GM18498 (cell line): Measurements from ENCODE around the gene ROBO1.
"Not testable (repeated sequence)": the region's sequence is repeated elsewhere in the genome, so short reads cannot be mapped to it uniquely, and the experiment has no call there.

ENCODE experiments used
- ATAC-seq: cut with Tn5 transposase; IDR thresholded peaks from one replicate; pipeline ENCODE4 v1.9.1; 2021; ENCODE audit warnings: mild to moderate bottlenecking, moderate library complexity; ENCODE audit not compliant: unreplicated experiment

The ROBO1 gene

GRCh38 chr3:79325833-79326383 is 441.9 kb downstream of the ROBO1 start:
- not testable (repeated sequence) for ATAC-seq

GRCh38 chr3:79317551-79318518 is 450.0 kb downstream of the ROBO1 start:
- no peak for ATAC-seq

- ATAC-seq: no peak
Measured at GRCh38 chr3:79314962-79315361, 452.8 kb downstream of the ROBO1 start.

- ATAC-seq: no peak
Measured at GRCh38 chr3:79314544-79314943, 453.3 kb downstream of the ROBO1 start.

GRCh38 chr3:79310016-79310415 is 457.8 kb downstream of the ROBO1 start:
- ATAC-seq: no peak

GRCh38 chr3:79306934-79307570 is 460.7 kb downstream of the ROBO1 start:
- no peak for ATAC-seq

GRCh38 chr3:79299949-79300635 is 467.7 kb downstream of the ROBO1 start:
- ATAC-seq: not testable (repeated sequence)

- ATAC-seq: no peak
Measured at GRCh38 chr3:79297245-79297960, 470.4 kb downstream of the ROBO1 start.

GRCh38 chr3:79286882-79287281 is 480.9 kb downstream of the ROBO1 start:
- no peak for ATAC-seq

GRCh38 chr3:79285871-79286270 is 481.9 kb downstream of the ROBO1 start:
- no peak for ATAC-seq

GRCh38 chr3:79285380-79285779 is 482.4 kb downstream of the ROBO1 start:
- ATAC-seq: no peak

GRCh38 chr3:79284781-79285180 is 483.0 kb downstream of the ROBO1 start:
- ATAC-seq: no peak

- ATAC-seq: no peak
Measured at GRCh38 chr3:79278681-79279080, 489.1 kb downstream of the ROBO1 start.

- no peak for ATAC-seq
Measured at GRCh38 chr3:79268422-79268821, 499.4 kb downstream of the ROBO1 start.

- ATAC-seq: no peak
Measured at GRCh38 chr3:79264892-79265291, 502.9 kb downstream of the ROBO1 start.

GRCh38 chr3:79263423-79263822 is 504.4 kb downstream of the ROBO1 start:
- no peak for ATAC-seq

- ATAC-seq: no peak
Measured at GRCh38 chr3:79258479-79258878, 509.3 kb downstream of the ROBO1 start.

- ATAC-seq: no peak
Measured at GRCh38 chr3:79257791-79258190, 510.0 kb downstream of the ROBO1 start.

- no peak for ATAC-seq
Measured at GRCh38 chr3:79255702-79256101, 512.1 kb downstream of the ROBO1 start.

GRCh38 chr3:79255292-79255691 is 512.5 kb downstream of the ROBO1 start:
- no peak for ATAC-seq

- ATAC-seq: no peak
Measured at GRCh38 chr3:79253704-79254103, 514.1 kb downstream of the ROBO1 start.
